RWPE2 (cell line): ENCODE measurements around the gene MICALL2.

Experiments used
- ATAC-seq: fragments of 200-7000 bp; cut with Tn5 transposase; 3 replicates; pipeline ENCODE4 v1.9.1; 2021; ENCODE audit warnings: low read depth
- DNase-seq: peaks from one replicate; pipeline ENCODE4 v3.0.0-alpha.2; 2020; ENCODE audit warnings: low spot score
- H3K27ac ChIP-seq: fragments of 450-650 bp; 2 replicates; pipeline ENCODE4 v1.5.1; 2017; ENCODE audit warnings: mild to moderate bottlenecking; ENCODE audit not compliant: poor library complexity, severe bottlenecking
- H3K27me3 ChIP-seq: fragments of 250-450 bp; sonication (Bioruptor Pico); 2 replicates; pipeline ENCODE4 v1.5.1; 2021; ENCODE audit warnings: mild to moderate bottlenecking, moderate library complexity; ENCODE audit not compliant: insufficient read depth, poor library complexity, severe bottlenecking
- H3K36me3 ChIP-seq: fragments of 250-450 bp; sonication (Bioruptor Pico); 2 replicates; pipeline ENCODE4 v1.5.1; 2020; ENCODE audit warnings: low read depth, mild to moderate bottlenecking, moderate library complexity
- H3K4me1 ChIP-seq: fragments of 250-450 bp; sonication (Bioruptor Pico); 2 replicates; pipeline ENCODE4 v1.5.1; 2021; ENCODE audit warnings: mild to moderate bottlenecking, moderate library complexity; ENCODE audit not compliant: insufficient read depth, poor library complexity, severe bottlenecking
- H3K4me3 ChIP-seq: fragments of 250-450 bp; sonication (Bioruptor Pico); 2 replicates; pipeline ENCODE4 v1.5.1; 2021; ENCODE audit warnings: mild to moderate bottlenecking, moderate library complexity; ENCODE audit not compliant: severe bottlenecking
- H3K9me3 ChIP-seq: fragments of 250-450 bp; sonication (Bioruptor Pico); 2 replicates; pipeline ENCODE4 v1.5.1; 2021; ENCODE audit warnings: mild to moderate bottlenecking, moderate library complexity; ENCODE audit not compliant: severe bottlenecking
- TF ChIP-seq, protein P1 (sequence below): fragments of 450-650 bp; IDR thresholded peaks from one replicate; pipeline ENCODE4 v1.5.1; 2017; ENCODE audit warnings: mild to moderate bottlenecking, moderate library complexity; ENCODE audit not compliant: poor library complexity, severe bottlenecking

The MICALL2 gene

DNA sequence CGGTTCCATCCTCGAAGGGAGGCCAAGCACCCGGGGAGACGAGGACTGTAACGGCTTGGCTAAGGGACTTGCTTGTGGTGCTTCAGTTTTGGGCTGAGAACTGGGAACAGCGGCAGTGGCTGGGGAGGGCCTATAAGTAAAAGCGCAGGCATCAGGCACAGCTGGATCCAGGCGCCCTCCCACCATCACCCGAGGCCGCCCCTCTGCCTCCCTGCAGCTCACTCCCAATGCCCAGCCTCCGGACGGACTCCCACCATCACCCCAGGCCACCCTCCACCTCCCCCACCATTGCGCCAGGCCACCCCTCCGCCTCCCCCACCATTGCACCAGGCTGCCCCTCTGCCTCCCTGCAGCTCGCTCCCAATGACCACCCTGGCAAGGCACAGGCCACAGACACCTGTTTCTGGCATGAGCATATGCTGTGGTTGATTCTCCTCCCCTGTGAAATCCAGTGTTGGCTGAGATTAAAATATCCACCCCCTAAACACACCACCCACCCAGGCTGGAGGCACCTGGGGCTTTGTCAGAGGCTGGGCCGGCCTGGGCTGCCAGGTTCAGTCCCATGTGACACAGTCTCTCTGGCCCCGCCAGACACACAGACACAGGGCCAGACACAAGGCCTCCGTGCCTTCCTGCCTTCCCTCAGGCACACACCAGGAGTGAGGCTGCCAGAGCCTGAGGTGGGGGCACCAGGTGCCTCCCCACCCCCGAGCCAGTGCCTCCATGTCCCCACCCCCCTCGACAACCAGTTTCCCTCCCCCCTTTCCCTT lies 16.7 kb downstream of the MICALL2 start:
- no peaks in the 10 kb centered on the region for H3K4me1 ChIP-seq
- peaks cover 4% of the 10 kb centered on the region; the same call in 1 of the 2 replicates for H3K36me3 ChIP-seq

GRCh38 chr7:1441615-1442354 lies 17.5 kb downstream of the MICALL2 start:
- no peak for DNase-seq
- H3K27ac ChIP-seq = no peak overlapping the region
- H3K27me3 ChIP-seq = no peaks in the 10 kb centered on the region
- ATAC-seq = no peak
- H3K4me1 ChIP-seq = no peaks in the 10 kb centered on the region
- H3K4me3 ChIP-seq = no peak overlapping the region
- no peaks in the 10 kb centered on the region for H3K9me3 ChIP-seq
- TF ChIP-seq, protein P1, sequence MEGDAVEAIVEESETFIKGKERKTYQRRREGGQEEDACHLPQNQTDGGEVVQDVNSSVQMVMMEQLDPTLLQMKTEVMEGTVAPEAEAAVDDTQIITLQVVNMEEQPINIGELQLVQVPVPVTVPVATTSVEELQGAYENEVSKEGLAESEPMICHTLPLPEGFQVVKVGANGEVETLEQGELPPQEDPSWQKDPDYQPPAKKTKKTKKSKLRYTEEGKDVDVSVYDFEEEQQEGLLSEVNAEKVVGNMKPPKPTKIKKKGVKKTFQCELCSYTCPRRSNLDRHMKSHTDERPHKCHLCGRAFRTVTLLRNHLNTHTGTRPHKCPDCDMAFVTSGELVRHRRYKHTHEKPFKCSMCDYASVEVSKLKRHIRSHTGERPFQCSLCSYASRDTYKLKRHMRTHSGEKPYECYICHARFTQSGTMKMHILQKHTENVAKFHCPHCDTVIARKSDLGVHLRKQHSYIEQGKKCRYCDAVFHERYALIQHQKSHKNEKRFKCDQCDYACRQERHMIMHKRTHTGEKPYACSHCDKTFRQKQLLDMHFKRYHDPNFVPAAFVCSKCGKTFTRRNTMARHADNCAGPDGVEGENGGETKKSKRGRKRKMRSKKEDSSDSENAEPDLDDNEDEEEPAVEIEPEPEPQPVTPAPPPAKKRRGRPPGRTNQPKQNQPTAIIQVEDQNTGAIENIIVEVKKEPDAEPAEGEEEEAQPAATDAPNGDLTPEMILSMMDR = no peak
- peaks cover 4% of the 10 kb centered on the region; the same call in 1 of the 2 replicates for H3K36me3 ChIP-seq

More for the DNA sequence above, 16.7 kb downstream of the MICALL2 start:
- TF ChIP-seq, protein P1 = no peak
- no peak for ATAC-seq
- no peaks in the 10 kb centered on the region for H3K9me3 ChIP-seq
- H3K4me3 ChIP-seq = no peak overlapping the region
- H3K27ac ChIP-seq = no peak overlapping the region
- DNase-seq = no peak
- no peaks in the 10 kb centered on the region for H3K27me3 ChIP-seq

DNA sequence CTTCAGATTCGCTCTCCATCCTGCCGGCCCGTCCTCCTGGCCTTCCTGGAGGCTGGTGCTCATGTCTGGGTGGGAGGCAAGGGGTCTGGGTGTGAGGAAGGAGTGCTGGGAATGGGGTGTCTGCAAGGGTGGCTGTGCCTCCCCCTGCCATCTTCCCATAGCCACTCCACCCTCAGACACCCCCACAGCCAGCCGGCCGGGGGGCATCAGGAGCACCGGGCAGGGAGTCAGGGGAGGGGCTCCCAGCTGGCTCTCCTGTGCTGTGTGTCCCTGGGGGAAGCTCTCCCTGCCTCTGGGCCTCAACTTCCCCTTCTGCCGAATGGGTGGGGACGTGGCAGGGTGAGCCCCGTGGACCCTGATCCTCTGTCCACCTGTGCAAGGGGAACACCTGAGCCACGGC lies 18.6 kb downstream of the MICALL2 start:
- H3K4me3 ChIP-seq = no peak overlapping the region
- DNase-seq (no peak), ATAC-seq (no peak)
- H3K27me3 ChIP-seq = no peaks in the 10 kb centered on the region
- H3K9me3 ChIP-seq = no peaks in the 10 kb centered on the region
- H3K4me1 ChIP-seq = no peaks in the 10 kb centered on the region
- no peak overlapping the region for H3K27ac ChIP-seq
- TF ChIP-seq, protein P1 = no peak
- peaks cover 4% of the 10 kb centered on the region; the same call in 1 of the 2 replicates for H3K36me3 ChIP-seq

- Histone ChIP-seq H3K4me3 (no peak overlapping the region), H3K27ac (no peak overlapping the region), H3K27me3 (no peaks in the 10 kb centered on the region), H3K36me3 (peaks cover 4% of the 10 kb centered on the region; the same call in 1 of the 2 replicates), H3K4me1 (no peaks in the 10 kb centered on the region), H3K9me3 (no peaks in the 10 kb centered on the region)
- TF ChIP-seq, protein P1 = no peak
- ATAC-seq = no peak
- DNase-seq = no peak
Measured at GRCh38 chr7:1439373-1440363, 19.6 kb downstream of the MICALL2 start.
